Smooth muscle cell (in vitro differentiated cells): Measurements from ENCODE around the gene PPP2R3B. TPM values are rescaled to one million over a fixed set of nuclear protein-coding genes. Genes with fewer than 3 reads are reported as not detected.
"Not testable (repeated sequence)": the region's sequence is repeated elsewhere in the genome, so short reads cannot be mapped to it uniquely, and the experiment has no call there.

Experiments
- DNase-seq: peaks from one replicate; lab custom pipeline; 2025; ENCODE audit not compliant: unreplicated experiment; lab: John Stamatoyannopoulos, UW
- H2AFZ ChIP-seq: fragments of 200-600 bp; sonication (generic); 2 replicates; pipeline ENCODE4 v1.6.0; 2016; ENCODE audit warnings: antibody characterized with exemption, low read depth, mild to moderate bottlenecking
- H3F3A ChIP-seq: fragments of 200-600 bp; sonication (generic); 2 replicates; pipeline ENCODE4 v1.6.0; 2017; ENCODE audit warnings: antibody characterized with exemption, low read depth
- H3K27ac ChIP-seq: fragments of 200-600 bp; sonication (generic); 2 replicates; pipeline ENCODE4 v1.5.1; 2016; ENCODE audit warnings: low read depth, mild to moderate bottlenecking
- H3K27me3 ChIP-seq: fragments of 200-600 bp; sonication (generic); 2 replicates; pipeline ENCODE4 v1.6.1; 2016; ENCODE audit warnings: low read depth, mild to moderate bottlenecking
- H3K36me3 ChIP-seq: fragments of 200-600 bp; sonication (generic); 2 replicates; pipeline ENCODE4 v1.5.1; 2016; ENCODE audit warnings: low read depth
- H3K4me1 ChIP-seq: fragments of 200-600 bp; sonication (generic); 2 replicates; pipeline ENCODE4 v1.5.1; 2016; ENCODE audit warnings: low read depth
- H3K4me2 ChIP-seq: fragments of 200-600 bp; sonication (generic); 2 replicates; pipeline ENCODE4 v1.6.0; 2016; ENCODE audit warnings: mild to moderate bottlenecking
- H3K4me3 ChIP-seq: fragments of 200-600 bp; sonication (generic); 2 replicates; pipeline ENCODE4 v1.5.1; 2016; ENCODE audit warnings: mild to moderate bottlenecking
- H3K79me2 ChIP-seq: fragments of 200-600 bp; sonication (generic); 2 replicates; pipeline ENCODE4 v1.6.0; 2016; ENCODE audit warnings: low read depth, mild to moderate bottlenecking
- H3K9ac ChIP-seq: fragments of 200-600 bp; sonication (generic); 2 replicates; pipeline ENCODE4 v1.6.0; 2016; ENCODE audit warnings: low read depth
- H3K9me3 ChIP-seq: fragments of 200-600 bp; sonication (generic); replicated peaks from 2 replicates; pipeline ENCODE4 v1.5.1; 2016; ENCODE audit warnings: low read depth
- H4K20me1 ChIP-seq: fragments of 200-600 bp; sonication (generic); 2 replicates; pipeline ENCODE4 v1.6.0; 2016; ENCODE audit warnings: low read depth
- CTCF ChIP-seq: fragments of 200-600 bp; sonication (generic); IDR thresholded peaks from 2 replicates; pipeline ENCODE4 v1.5.1; 2017; ENCODE audit warnings: borderline replicate concordance, mild to moderate bottlenecking, antibody characterized with exemption; ENCODE audit not compliant: insufficient read depth, poor library complexity, severe bottlenecking
- WGBS: methylation state at CpG from one replicate; pipeline ENCODE4 v1.1.7; 2016; ENCODE audit warnings: low lambda C conversion rate; 5-methylcytosine and 5-hydroxymethylcytosine counted together
- polyA plus RNA-seq: library from polyadenylated mRNA; unstranded; fragments of >200 nt; fragmentation: Nextera tagmentation; extraction: Ambion mirVana; gene quantifications from 2 replicates; pipeline ENCODE4 v1.2.1, GENCODE V29; 2016
- total RNA-seq: library from RNA; depleted of rRNA; stranded (reverse); fragments of >200 nt; gene quantifications from 2 replicates; pipeline ENCODE4 v1.2.3, GENCODE V29; 2014

Gene PPP2R3B
- total and polyA plus RNA-seq, 2 experiments from 2014 or later = 15.2 to 25.1 TPM

GRCh38 chrX:352181-352580 lies 34.5 kb downstream of the PPP2R3B start:
- peaks cover 3% of the 10 kb centered on the region for H3K79me2 ChIP-seq
- no peak overlapping the region for H3K4me2 ChIP-seq
- H3K9me3 ChIP-seq = no peaks in the 10 kb centered on the region
- no peaks in the 10 kb centered on the region for H3F3A ChIP-seq
- no peak for DNase-seq
- H4K20me1 ChIP-seq = no peaks in the 10 kb centered on the region
- 96% methylated on average over 27 of the region's 27 CpGs for WGBS
- H3K4me3 ChIP-seq = no peak overlapping the region
- no peak for TF ChIP-seq CTCF
- H3K9ac ChIP-seq = no peak overlapping the region
- no peaks in the 10 kb centered on the region for H3K27me3 ChIP-seq
- H3K4me1 ChIP-seq = no peaks in the 10 kb centered on the region
- no peak overlapping the region for H3K27ac ChIP-seq
- H3K36me3 ChIP-seq = no peaks in the 10 kb centered on the region
- no peak overlapping the region for H2AFZ ChIP-seq

- no peak for DNase-seq
- Histone ChIP-seq H4K20me1 (no peaks in the 10 kb centered on the region), H3K27me3 (no peaks in the 10 kb centered on the region), H3K4me1 (no peaks in the 10 kb centered on the region), H3K36me3 (no peaks in the 10 kb centered on the region), H3K4me2 (no peak overlapping the region), H3F3A (no peaks in the 10 kb centered on the region), H3K79me2 (no peaks in the 10 kb centered on the region), H3K27ac (no peak overlapping the region), H3K9me3 (no peaks in the 10 kb centered on the region), H3K9ac (no peak overlapping the region), H2AFZ (no peak overlapping the region), H3K4me3 (no peak overlapping the region)
- TF ChIP-seq CTCF = no peak
- WGBS = 97% methylated on average over 10 of the region's 10 CpGs
These were observed 35.0 kb downstream of the PPP2R3B start for GRCh38 chrX:351736-352135.

- 98% methylated on average over 13 of the region's 13 CpGs for WGBS
- H3K4me1 ChIP-seq = not testable (repeated sequence)
These were observed 35.4 kb downstream of the PPP2R3B start for GRCh38 chrX:351324-351641.

GRCh38 chrX:350534-351323 lies 36.0 kb downstream of the PPP2R3B start:
- WGBS = 96% methylated on average over 50 of the region's 61 CpGs
- Histone ChIP-seq H3F3A (no peaks in the 10 kb centered on the region), H3K9ac (no peak overlapping the region), H3K27me3 (no peaks in the 10 kb centered on the region), H4K20me1 (no peaks in the 10 kb centered on the region), H3K4me1 (no peaks in the 10 kb centered on the region), H3K4me3 (no peak overlapping the region), H3K79me2 (no peaks in the 10 kb centered on the region), H3K36me3 (no peaks in the 10 kb centered on the region), H3K27ac (no peak overlapping the region), H3K9me3 (no peaks in the 10 kb centered on the region), H3K4me2 (no peak overlapping the region), H2AFZ (no peak overlapping the region)
- no peak for TF ChIP-seq CTCF
- no peak for DNase-seq

More at GRCh38 chrX:351324-351641, 35.4 kb downstream of the PPP2R3B start:
- not testable (repeated sequence) for H2AFZ ChIP-seq, H3K9me3 ChIP-seq, DNase-seq, H3K4me3 ChIP-seq, H4K20me1 ChIP-seq, H3F3A ChIP-seq, H3K36me3 ChIP-seq, H3K9ac ChIP-seq, H3K79me2 ChIP-seq, H3K27ac ChIP-seq, H3K4me2 ChIP-seq, H3K27me3 ChIP-seq
